NOMO-1 (cell line): ENCODE data around the gene CDYL.
"Not testable (repeated sequence)": the region's sequence is repeated elsewhere in the genome, so short reads cannot be mapped to it uniquely, and the experiment has no call there.

Source experiments
- DNase-seq, 2 experiments: peaks; one replicate each; lab custom pipeline; 2025; ENCODE audit not compliant: unreplicated experiment in 2 of 2; lab: John Stamatoyannopoulos, UW

Gene CDYL

GRCh38 chr6:4979426-4979825, 203.2 kb downstream of the CDYL start:
- no peak for DNase-seq

- no peak for DNase-seq
Measured at GRCh38 chr6:4981761-4982160, 205.6 kb downstream of the CDYL start.

GRCh38 chr6:4983322-4983721, 207.1 kb downstream of the CDYL start:
- no peak for DNase-seq

- DNase-seq, result no peak
Measured at GRCh38 chr6:4986999-4987398, 210.8 kb downstream of the CDYL start.

GRCh38 chr6:4987432-4987831, 211.2 kb downstream of the CDYL start:
- no peak for DNase-seq

GRCh38 chr6:4994741-4995140, 218.5 kb downstream of the CDYL start:
- DNase-seq, result no peak

- DNase-seq, result no peak
Measured at GRCh38 chr6:4997862-4998261, 221.7 kb downstream of the CDYL start.

- DNase-seq, result no peak
Measured at GRCh38 chr6:4999586-4999985, 223.4 kb downstream of the CDYL start.

- peak; percentile 96 to 97 for DNase-seq
Measured at GRCh38 chr6:5003604-5004372, 227.6 kb downstream of the CDYL start, which contains the start of gene RPP40. TSS of gene RPP40 (minus strand) at chr6:5004037. CDS start at chr6:5004002, 35 bp downstream.

GRCh38 chr6:5004373-5005037, 228.3 kb downstream of the CDYL start:
- no peak for DNase-seq

- not testable (repeated sequence) for DNase-seq
Measured at GRCh38 chr6:5005038-5005433, 228.8 kb downstream of the CDYL start.
